Measurements from ENCODE around the gene CCDC146.

- TF ChIP-seq POLR2A (IDR thresholded peaks at IDR 0.05; ENCODE audit: low read depth, low read length) (no peak), TAF1 (IDR thresholded peaks at IDR 0.05; ENCODE audit: borderline replicate concordance, low read depth, low read length) (no peak), POLR2AphosphoS5 (IDR thresholded peaks at IDR 0.05; ENCODE audit: low read depth, low read length) (no peak)
Observed at GRCh38 chr7:77326131-77326530, 203.7 kb downstream of the CCDC146 start.

All from GM12892 (cell line).